Omental fat pad (tissue), 4 donors: ENCODE data around the gene LETM1. TPM values are rescaled to one million over a fixed set of nuclear protein-coding genes. Genes with fewer than 3 reads are reported as not detected.

Source experiments
- ATAC-seq: fragments of 150-250 bp; one replicate; pipeline ENCODE4 v1.9.1; 2016; ENCODE audit warnings: mild to moderate bottlenecking, moderate library complexity; ENCODE audit not compliant: low FRiP score
- DNase-seq: peaks from one replicate; pipeline ENCODE4 v3.0.0-alpha.2; 2019; ENCODE audit warnings: low spot score
- CTCF ChIP-seq, 3 donors: fragments of 450-650 bp; IDR thresholded peaks; one replicate each; pipeline ENCODE4 v1.5.1; 2016 to 2017; ENCODE audit warnings: antibody characterized with exemption in 3 of 3, mild to moderate bottlenecking in 3 of 3, moderate library complexity in 2 of 3
- total RNA-seq, 4 donors: library from RNA; depleted of rRNA; stranded (reverse); fragments of >200 nt; gene quantifications; one replicate each; pipeline ENCODE4 v1.1.0, GENCODE V29; 2016

Gene LETM1
- total RNA-seq, 4 donors from 2014 or later = 42.2 to 104 (median 52.8) TPM

DNA sequence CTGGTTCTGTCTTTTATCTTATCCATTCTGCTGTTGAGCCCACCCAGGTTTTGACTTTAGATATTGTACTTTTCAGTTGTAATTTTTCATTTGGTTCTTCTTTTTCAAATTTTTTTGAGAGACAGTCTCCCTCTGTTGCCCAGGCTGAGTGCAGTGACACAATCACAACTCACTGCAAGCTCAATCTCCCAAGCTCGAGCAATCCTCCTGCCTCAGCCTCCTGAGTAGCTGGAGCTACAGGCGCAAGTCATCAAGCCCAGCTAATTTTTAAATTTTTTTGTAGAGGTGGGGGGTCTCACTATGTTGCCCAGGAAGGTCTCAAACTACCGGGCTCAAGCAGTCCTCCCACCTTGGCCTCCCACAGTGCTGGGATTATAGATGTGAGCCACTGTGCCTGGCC is 25.7 kb downstream of the LETM1 start:
- DNase-seq (no peak), ATAC-seq (no peak)
- TF ChIP-seq CTCF (IDR thresholded peaks at IDR 0.05) = no peak

DNA sequence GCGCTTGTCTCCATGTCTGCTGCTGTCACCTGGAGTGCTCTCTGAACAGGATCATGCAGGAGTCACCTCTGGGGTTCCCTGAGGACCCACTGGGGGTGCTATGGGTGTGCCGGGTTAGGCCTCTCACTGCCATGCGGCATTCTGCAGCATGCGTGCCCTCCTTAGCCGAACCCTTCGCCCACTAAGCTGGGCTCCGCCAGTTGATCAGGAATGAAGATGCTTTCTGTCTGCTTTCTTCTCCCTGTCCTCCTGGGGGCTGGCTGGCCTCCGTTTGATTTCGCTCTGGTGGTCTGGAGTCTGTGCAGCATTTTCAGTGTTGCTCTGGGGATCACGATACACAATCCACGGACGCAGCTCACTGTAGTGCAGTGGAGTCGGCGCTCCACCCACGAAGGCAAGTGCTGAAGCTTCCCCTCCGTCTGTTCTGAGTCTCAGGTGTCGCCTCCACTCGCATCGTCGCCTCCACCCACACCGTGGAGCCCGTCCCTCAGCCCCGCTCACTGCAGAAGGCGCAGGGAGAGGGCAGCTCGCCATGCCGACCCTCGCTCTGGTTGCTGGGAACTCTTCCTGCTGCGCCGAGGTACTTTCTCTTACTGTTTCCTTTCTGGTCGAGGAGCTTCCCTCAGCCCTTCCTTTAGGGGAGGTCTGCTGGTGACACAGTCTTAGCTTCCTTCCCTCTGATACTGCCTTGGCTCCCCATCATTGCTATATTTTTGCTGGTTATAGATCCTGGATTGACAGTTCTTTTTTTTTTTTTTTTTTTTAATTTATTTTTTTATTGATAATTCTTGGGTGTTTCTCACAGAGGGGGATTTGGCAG is 29.2 kb downstream of the LETM1 start:
- no peak for TF ChIP-seq CTCF (IDR thresholded peaks at IDR 0.05)
- DNase-seq = no peak
- no peak for ATAC-seq

DNA sequence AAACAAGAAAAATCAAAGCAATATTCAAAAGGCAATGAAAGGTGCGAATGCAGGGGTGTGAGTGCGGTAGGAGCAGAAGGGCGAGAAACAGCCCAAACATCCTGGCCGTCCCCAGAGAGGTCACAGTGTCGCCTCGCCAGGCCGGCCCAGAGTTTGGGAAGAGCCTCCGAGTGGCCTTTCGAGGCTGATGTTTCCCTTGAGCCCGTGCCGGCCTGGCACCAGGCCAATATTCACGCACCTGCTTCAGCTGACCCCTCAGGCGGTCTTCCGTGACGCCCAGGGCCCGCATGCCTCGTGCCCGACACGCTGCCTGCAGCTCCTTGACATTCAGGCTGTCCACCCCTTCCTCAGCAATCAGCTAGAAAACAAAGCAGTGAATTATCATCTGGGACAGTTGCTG is 30.6 kb downstream of the LETM1 start:
- no peak for DNase-seq
- no peak for TF ChIP-seq CTCF (IDR thresholded peaks at IDR 0.05)
- ATAC-seq = no peak

DNA sequence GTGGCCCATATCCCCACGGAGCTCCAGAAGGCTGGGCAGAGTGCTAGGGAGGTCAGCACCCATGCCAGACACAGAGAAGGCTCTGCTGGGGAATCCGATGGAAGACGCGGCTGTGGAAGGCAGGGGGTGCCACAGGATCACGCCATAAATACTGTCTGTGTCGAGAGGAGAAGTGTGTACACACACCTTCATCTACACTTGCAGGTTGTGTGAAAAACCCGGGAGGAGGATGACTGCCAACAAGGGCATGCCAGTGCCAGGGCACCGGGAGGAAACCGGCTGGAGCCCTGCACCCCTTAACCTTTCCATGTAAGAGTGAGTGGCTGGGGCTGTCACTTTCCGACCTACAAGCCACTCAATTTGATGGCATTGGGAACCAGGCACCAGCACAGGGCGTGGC is 31.2 kb downstream of the LETM1 start:
- TF ChIP-seq CTCF (IDR thresholded peaks at IDR 0.05) = no peak
- DNase-seq = no peak

DNA sequence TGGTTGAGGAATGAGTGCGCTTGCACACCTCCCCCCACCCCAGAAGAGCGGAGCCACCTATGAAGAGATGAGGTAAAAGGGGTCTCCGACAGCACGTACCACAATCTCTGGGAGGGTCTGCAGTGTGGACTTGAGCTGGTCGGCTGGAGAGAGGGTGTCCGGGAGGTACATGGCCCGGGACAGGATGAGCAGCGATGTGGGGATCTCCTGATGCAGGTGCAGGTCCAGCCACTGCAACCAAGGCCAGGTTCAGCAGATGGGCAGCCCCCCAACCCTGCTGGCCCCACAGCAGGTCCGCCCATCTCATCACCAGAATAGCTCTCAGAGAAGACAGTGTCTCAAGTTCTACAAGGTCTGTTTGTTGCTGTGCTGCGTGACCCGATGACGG is 32.4 kb downstream of the LETM1 start:
- no peak for TF ChIP-seq CTCF (IDR thresholded peaks at IDR 0.05)
- DNase-seq = no peak
- ATAC-seq = no peak

More for the DNA sequence above, 31.2 kb downstream of the LETM1 start:
- no peak for ATAC-seq

GRCh38 chr4:1822568-1823544 is 33.1 kb downstream of the LETM1 start:
- DNase-seq (no peak), ATAC-seq (no peak)
- TF ChIP-seq CTCF (IDR thresholded peaks at IDR 0.05) = no peak
